UCSD-AML1 (cell line): ENCODE results near the gene SDSL.

Source experiments
- DNase-seq: peaks from one replicate; lab custom pipeline; 2025; ENCODE audit not compliant: unreplicated experiment; lab: John Stamatoyannopoulos, UW

The SDSL gene

GRCh38 chr12:113422030-113422885 lies at the start of gene SDSL:
Gene SDSL (plus strand): TSS chr12:113422380. CDS start chr12:113427983, 5,603 bp downstream.
- peak; percentile 83 for DNase-seq

- no peak for DNase-seq
These were observed 48.7 kb upstream of the SDSL start for GRCh38 chr12:113373440-113373839.

DNA sequence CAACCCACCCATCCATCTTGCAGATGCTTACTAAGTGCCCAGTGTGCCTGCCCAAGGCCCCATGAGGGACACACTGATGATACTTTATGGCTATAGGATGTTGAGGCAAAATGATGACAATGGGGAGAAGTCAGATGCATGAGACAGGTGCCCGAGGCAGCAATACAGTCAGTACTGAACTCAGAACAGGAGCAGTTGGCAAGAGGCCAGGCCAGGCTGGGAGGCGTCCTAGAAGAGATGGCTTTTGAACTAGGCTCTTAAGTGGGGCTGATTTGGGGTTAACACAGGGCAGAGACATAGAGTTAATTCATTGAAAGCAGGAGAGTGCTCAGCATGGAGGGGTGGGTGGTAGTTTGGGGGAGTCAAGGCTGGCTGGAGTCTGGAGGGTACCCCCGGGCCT lies 48.2 kb upstream of the SDSL start:
- no peak for DNase-seq

- no peak for DNase-seq
These were observed 47.3 kb upstream of the SDSL start for GRCh38 chr12:113374823-113375428.

- no peak for DNase-seq
These were observed 43.9 kb upstream of the SDSL start for GRCh38 chr12:113378291-113378690.

- no peak for DNase-seq
These were observed 41.0 kb upstream of the SDSL start for GRCh38 chr12:113381220-113381619.

GRCh38 chr12:113382206-113382605 lies 40.0 kb upstream of the SDSL start:
- DNase-seq: no peak

DNA sequence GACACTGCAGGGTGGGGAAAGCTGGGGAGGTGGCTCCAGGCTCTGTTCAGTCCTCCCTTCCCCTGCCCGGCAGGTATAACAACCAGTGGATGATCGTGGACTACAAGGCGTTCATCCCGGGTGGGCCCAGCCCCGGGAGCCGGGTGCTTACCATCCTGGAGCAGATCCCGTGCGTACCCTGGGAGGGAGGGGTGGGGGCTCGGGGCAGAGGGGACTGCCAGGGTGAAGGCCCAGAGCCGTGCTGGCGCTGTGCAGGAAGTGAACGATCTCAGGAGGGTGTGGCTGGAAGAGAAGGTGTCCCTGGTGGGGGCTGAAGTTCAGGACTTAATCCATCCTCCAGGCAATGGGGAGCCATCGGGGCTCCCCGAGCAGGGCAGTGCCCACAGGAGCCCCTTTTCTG lies 37.4 kb upstream of the SDSL start:
- no peak for DNase-seq

DNA sequence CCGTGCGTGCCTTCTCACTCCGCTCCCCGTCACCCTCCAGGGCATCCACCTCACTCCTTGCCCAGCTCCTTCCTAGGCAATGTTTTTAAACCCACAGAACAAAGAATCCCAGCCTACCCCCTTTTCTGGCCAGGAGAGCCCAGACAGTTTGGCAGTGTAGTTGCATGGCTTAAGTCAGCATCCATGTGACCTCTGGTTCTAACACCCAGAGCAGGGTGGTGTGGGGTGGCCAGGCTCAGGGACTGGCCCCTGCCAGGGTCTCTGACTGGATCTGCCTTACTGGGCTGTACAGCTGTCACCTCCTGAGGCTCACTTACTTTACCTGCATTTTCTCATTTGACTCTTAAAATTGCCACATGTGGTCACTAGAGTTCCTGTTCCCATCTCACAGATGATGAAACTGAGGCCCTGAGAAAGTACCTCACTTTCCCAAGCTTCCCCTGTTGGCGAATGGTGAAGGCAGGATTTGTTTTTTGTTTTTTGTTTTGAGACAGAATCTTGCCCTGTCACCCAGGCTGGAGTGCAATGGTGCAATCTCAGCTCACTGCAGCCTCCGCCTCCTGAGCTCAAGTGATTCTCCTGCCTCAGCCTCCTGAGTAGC lies 36.8 kb upstream of the SDSL start:
- DNase-seq: no peak

DNA sequence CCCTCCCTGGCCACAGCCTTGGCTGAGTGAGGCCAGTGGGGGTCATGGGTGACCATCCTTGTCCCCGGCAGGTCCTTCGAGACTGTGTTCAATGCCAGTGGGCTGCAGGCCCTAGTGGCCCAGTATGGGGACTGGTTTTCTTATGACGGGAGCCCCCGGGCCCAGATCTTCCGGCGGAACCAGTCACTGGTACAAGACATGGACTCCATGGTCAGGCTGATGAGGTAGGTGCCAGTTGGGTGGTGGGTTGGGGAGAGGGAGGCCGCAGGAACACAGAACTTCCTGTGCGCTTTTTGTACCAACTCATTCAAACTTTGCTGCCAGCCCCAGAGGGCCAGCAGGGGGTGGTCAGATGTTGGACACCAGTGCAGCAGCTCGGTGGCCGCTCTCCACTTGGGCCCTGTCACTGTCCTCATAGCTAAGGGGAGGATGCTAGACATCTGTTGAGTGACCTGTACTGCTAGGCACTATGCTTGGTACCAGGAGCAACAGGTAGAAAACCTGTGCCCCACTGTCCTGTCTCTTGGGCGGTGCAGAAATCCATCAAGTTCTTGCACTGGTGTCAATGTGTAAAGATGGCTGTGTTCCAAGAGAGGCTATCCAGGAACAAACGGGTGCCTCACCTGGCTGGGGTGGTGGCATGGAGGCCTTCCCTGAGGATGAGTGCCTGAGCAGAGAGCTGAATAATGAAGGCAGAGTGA lies 35.2 kb upstream of the SDSL start:
- DNase-seq: no peak

DNA sequence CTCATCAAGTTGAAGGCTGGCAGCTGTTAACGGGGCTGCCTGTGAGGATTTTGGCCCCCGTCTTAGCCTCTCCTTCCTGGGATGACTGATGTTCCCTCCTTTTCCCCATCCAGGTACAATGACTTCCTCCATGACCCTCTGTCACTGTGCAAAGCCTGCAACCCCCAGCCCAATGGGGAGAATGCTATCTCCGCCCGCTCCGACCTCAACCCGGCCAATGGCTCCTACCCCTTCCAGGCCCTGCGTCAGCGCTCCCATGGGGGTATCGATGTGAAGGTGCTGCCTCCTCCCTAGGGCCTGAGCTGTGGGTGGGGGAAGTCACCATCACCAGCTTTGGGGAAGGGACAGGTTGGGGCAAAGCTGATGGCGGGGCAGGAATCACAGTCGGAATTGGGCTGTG lies 34.5 kb upstream of the SDSL start:
- no peak for DNase-seq

DNA sequence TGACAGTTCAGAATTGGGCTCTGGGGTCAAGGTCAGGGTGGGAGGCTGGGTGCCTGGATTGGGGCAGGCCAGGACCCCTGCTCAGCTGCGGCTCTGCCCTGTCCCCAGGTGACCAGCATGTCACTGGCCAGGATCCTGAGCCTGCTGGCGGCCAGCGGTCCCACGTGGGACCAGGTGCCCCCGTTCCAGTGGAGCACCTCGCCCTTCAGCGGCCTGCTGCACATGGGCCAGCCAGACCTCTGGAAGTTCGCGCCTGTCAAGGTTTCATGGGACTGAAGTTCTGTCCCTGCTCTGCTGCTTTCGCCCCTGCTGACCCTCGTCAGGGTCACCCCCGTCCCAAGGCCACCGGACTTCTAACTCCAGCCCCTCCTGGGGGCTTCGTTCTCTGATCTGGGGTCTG lies 33.8 kb upstream of the SDSL start:
- DNase-seq: no peak

GRCh38 chr12:113390064-113391043 lies 31.8 kb upstream of the SDSL start:
- DNase-seq: no peak

- DNase-seq: no peak
These were observed 31.0 kb upstream of the SDSL start for GRCh38 chr12:113391145-113391544.

GRCh38 chr12:113391650-113392337 lies 30.4 kb upstream of the SDSL start:
- no peak for DNase-seq

DNA sequence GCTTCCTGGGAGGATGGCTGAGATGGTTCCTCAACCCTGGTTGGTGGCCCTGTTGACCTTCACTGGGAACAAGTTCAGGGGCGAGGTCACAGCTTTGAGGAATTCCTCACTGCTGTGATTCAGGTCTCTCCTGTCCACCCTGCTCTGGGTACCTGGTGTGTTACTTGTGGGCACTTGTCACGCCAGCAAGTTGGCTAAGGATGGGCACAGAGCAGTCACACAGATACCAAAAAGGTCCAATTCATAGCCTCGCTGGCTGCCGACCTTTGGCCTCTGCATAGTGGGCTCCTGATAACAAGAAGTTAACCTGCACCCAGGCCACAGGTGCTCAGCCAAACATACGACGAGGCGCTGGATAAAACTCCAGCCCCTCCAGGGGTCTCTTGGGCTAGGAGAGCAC lies 29.7 kb upstream of the SDSL start:
- DNase-seq: no peak

GRCh38 chr12:113392988-113393579 lies 29.1 kb upstream of the SDSL start:
- no peak for DNase-seq

DNA sequence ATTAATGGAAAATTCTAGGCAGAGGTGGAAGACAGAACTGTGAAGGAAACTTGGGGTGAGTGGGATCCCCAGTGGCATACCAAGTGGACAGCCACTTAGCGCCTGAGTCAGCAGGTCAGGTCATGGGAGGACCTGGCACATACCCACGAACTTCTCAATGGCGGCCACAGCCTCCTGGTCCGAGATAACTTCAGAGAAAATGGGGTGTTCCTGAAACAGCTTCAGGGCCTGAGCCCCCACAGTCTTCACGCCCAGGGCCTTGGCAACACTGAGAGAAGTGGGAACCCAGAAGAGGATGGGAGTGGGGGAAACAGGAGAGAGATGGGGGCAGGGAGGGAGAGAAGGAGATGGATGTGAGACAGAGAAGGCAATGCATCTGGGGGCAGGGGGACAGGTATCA lies 28.4 kb upstream of the SDSL start:
- DNase-seq: no peak

DNA sequence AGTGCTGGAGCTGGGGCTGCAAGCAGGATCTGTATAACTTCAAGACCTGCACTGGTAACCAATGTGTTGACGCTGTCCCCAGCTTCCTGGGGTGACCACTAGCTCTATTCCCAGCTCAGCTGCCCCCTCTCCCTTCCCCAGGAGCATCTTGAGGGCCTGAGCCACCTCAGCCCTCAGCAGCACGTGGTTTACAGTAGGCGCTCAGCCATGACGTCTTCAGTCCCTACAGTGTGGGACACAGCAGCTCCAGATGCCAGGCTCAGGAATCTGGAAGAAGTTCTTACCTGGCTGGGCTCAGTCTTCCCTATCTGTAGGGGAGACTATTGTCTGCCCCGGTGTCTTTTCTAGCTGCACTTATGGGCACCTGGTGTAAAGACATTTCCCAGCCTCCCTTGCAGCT lies 27.1 kb upstream of the SDSL start:
- no peak for DNase-seq
